ENCODE measurements around the gene VEPH1.

Gene VEPH1

GRCh38 chr3:157423337-157423736 is 79.9 kb downstream of the VEPH1 start:
- no peak for DNase-seq

DNA sequence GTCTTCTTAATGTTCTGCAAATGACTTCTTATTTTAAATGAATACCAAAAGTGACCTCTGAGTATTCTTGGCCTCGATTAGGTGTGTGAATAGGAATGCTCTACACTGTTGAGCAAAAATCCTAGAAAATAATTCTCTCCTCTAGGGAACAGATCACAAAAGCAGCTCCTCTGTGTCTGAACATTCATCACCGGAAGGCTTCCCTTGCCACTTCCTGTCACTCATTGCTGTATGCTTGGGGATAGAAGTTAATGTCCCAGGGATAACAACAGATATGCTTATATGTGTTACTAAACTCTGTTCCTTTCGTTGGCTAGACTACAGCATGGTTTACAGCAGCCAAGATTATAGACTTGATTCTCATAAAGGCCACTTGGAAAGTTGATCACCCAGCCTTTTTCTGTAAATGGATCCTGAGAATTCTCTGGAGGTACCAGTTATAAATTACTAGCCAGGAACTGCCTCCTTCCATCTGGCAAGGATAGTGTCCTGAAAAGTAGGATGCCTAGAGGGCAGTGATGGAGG is 82.5 kb downstream of the VEPH1 start:
- DNase-seq, result no peak

DNA sequence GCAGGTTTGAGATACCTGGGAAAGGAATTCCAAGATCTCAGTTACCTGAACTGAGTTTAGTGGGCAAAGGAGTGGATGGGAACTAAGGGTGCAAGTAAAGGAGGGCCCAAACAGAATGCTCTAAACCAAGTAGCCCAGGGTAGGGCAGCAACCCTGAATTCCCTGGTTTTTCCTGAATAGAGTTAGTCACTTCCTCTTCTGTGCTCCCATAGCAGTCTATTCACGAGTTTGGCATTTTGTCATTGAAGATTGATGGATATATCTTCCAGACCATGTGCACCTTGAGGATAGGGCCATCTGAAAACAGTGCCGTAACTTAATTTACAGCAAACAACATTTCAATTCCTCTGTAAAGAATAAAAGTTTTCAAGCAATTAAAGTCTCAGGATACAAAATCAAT is 85.1 kb downstream of the VEPH1 start:
- DNase-seq, result no peak

DNA sequence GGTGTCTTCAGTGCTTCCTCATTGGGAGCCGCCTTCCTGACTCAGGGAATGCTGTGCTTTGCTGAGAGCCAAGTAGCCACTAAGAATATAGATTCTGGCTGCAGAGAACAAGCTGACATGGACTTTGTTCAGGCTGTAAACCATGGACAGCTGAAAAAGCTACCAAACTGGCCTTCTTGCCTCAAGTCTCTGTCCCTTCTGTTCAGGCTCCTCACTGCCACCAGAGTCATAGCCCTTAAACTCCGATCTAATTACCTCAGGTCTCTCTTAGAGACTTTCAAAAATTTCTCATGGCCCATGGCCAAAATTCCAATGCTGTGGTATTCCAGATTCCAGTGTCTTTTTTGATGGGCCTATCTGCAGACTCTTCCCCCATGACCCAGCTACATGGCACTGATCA is 86.0 kb downstream of the VEPH1 start:
- DNase-seq, result no peak

GRCh38 chr3:157416347-157417087 is 86.7 kb downstream of the VEPH1 start:
- DNase-seq, result no peak

- no peak for DNase-seq
Observed at GRCh38 chr3:157414861-157415260, 88.4 kb downstream of the VEPH1 start.

GRCh38 chr3:157412323-157412855 is 90.8 kb downstream of the VEPH1 start:
- DNase-seq, result no peak

DNA sequence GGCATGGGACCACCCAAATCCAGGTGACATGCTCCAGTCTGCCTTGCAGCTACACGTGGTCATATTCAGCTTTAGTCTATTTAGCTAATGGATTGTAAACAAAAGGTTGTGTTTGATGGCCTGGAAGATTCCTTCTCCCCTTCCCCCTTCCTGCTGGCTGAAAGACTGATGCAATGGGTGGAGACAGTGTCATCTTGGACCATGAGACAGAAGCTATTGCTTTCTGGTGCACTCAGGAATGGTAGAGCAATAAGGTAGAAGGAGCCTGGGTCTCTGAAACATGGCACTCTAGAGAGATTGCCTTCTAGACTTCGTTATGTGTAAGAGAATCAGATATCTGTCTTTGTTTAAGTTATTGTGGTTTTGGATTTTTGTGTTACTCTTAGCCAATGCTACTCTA is 92.3 kb downstream of the VEPH1 start:
- DNase-seq, result no peak

DNA sequence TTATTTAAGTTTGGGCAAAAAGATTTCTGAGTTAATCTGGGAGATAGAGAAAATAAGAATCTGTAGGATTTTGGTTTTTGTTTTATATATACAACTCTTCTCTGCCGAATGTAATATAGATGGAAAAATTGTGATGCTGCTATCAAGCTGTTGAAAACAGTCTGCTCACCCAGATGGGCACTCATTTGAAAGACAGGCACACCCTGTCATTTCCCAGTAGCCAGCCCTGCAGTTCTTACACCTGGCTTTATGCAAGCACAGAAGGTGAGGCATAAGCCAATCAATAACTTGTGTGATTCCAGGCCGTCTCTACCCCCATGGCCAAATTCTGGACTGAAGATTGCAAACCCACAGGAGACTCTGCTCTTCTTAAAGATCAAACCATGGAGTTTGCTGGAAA is 93.7 kb downstream of the VEPH1 start:
- DNase-seq, result no peak

DNA sequence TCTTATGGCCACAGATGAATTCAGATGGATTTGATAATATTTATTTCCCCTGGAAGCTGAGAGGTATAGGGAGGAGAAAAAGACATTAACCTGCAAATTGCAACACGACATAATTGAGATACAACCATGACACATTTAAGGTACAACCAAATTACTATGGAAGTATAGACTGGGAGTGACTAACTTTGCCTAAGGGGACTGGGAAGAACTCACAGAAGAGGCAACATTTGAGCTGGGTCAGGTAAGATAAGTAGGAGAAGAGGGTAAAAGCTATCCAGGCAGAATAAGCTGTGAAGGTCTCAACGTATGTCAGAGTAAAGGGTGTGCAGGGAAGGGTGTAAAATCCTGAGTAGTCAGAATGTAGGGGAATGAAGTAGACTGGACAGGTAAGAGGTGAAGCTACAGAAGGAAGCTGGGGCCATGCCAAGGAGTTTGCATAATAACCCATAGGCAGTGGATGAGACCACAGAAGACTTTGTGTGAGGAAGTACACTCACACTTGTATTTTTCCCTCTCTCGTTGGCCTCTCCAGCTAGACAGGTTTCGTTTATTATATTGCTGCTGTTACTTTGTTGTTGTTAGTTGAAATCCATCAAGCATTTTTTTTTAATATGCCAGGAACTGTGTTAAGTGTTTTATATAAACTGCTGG is 94.6 kb downstream of the VEPH1 start:
- DNase-seq, result no peak

GRCh38 chr3:157407769-157408168 is 95.4 kb downstream of the VEPH1 start:
- no peak for DNase-seq

DNA sequence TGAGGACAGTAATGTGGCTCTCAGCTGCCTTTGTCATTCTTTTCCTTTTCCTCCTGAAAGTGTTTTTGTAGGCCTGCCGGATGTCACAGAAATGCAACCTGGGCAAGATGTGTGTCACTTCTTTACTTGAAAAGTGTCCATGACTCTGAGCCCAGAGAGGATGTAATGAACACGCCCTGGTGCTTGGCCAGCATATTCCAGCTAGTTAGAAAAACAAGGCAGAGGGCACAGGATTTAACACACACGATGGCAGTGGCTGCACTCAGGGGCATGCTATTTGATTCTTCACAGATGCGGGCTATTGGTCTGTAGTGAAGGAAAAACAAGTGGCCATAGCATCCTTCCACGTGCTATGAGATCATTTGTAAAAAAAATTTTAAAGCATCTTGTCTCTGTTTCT is 96.8 kb downstream of the VEPH1 start:
- DNase-seq, result no peak

GRCh38 chr3:157405457-157405856 is 97.8 kb downstream of the VEPH1 start:
- no peak for DNase-seq

DNA sequence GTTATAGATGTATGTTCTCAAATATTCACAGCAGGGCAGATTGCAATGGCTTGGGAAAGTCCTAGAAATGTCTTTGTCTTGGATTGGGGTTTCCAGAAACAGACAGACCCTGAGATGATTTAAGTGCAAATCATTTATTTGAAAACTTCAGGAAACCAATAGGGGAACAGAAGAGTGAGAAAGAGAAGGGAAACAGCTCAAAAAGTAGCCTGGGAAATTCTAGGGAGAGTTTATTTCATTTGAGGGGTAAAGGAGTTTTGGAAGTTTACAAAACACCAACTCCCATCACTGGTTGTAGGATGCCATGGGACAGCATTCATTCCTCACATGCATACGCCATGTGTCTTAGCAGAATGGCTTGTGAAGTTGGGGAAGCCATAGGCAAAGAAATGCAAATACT is 98.8 kb downstream of the VEPH1 start:
- no peak for DNase-seq

DNA sequence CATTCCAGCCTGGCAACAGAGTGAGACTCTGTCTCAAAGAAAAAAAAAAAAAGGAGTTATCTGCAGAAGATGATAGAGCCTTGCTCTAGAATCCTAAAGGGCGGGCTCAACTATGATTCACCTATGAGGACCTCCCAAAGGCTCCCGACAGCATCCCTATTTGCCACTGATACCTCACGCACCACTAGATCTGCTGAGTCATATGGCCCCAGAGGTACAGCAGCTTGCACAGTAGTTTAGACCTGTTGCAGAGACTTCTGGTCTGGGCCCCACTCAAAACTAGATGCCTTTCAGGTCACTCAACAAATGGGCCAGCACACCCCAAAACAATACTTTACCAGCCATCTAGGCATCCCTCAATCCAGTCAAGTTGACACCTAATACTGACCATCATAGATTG is 104.6 kb downstream of the VEPH1 start:
- no peak for DNase-seq

DNA sequence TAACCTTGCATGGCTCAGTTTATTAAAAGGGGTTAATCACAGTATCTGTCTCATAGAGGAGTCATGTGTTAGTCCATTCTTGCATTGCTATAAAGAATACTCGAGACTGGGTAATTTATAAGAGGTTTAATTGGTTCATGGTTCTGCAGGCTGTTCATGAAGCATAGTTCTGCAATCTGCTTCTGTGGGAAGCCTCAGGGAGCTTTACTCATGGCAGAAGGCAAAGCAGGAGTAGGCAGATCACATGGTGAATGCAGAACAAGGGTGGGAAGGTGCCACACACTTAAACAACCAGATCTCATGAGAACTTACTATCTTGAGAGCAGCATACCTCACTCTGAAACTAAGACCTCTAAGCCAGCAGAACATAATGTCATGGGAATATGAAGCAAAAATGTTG is 108.8 kb downstream of the VEPH1 start:
- no peak for DNase-seq

GRCh38 chr3:157393113-157393512 is 110.1 kb downstream of the VEPH1 start:
- no peak for DNase-seq

- no peak for DNase-seq
Observed at GRCh38 chr3:157392104-157392503, 111.1 kb downstream of the VEPH1 start.

- no peak for DNase-seq
Observed at GRCh38 chr3:157390713-157391515, 112.3 kb downstream of the VEPH1 start.

DNA sequence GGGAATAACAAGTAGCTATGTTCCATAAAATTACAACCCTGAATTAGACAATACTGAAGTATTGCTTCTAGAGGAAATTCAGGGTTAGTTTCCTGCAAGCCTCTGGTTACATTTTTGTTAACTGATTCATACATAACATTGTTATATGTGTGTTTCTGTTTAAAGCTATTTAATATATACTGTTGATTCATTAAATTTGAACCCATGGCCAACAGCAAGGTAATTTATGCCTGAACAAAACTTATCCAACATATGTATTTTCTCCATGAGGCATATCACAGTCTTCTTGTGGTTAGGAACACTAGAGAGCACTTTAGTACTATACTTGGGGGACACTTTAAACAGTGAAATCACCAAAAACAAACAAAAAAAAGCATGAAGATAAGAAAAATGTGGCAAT is 114.2 kb downstream of the VEPH1 start:
- DNase-seq, result no peak

DNA sequence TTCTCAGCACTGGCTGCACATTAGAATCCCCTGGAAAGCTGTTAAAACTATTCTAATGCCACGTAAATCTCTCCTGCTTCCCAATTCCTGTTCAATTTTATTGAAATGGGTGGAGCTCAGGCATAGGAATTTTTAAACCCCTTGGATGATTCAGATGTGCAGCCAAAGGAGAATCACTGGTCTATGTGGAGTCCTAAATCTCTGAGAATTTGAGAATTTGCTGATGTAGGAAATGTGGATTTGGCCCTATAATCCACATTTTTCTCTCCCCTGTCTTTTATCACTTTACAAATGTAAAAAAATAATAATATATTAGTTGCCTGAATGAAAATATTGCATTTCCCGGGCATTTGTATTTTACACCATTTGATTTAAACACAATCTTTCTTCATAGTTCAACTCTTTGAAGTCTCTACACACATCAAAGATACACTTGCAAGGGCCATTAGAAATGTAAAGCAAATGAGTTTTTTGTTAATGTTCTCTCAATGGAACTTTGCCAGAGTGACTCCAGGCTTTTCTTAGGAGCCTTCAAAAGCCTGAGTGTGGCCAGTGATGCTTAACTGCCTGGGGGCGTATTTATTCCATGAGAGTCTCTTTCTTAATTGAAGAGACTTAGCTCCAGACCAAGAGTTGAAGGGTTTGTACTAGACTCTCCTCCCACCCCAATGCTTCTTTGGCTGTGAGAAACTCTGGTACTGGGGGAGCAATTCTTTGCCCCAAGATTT is 115.3 kb downstream of the VEPH1 start:
- DNase-seq, result no peak

DNA sequence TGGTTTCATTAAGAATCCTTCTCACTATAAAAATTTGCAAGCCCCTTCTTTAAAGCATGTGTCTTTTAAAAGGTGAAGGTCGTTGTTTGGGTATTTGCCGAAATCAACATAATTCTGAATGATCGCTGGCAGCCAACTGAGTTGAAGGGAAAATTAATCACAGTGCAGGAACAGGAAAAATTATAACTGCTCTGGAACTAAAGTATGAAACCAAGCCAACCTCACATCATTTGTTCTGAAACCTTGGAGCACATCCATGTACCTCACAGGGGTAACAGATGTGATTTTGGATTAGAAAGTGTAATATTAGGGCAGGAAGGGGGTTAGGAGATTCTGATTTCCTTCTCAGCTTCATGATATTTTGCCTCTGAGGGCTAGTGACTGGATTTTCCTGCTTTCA is 118.7 kb downstream of the VEPH1 start:
- DNase-seq, result no peak

GRCh38 chr3:157384031-157384430 is 119.2 kb downstream of the VEPH1 start:
- DNase-seq, result no peak

Data from NCI-H2227 treated with DMSO at 0.1 percent for 48 hours (cell line).